GM12801 (cell line): ENCODE data around the gene UAP1L1.

ENCODE experiments used
- CTCF ChIP-seq: IDR thresholded peaks from one replicate; pipeline ENCODE4 v1.5.1; 2011; ENCODE audit warnings: control low read depth; ENCODE audit not compliant: insufficient read length; ENCODE audit errors: extremely low read depth

UAP1L1 gene

GRCh38 chr9:137038916-137039315 lies 38.4 kb upstream of the UAP1L1 start:
- TF ChIP-seq CTCF = no peak

- TF ChIP-seq CTCF = no peak
These were observed 37.5 kb upstream of the UAP1L1 start for GRCh38 chr9:137039611-137040366.

- no peak for TF ChIP-seq CTCF
These were observed 36.7 kb upstream of the UAP1L1 start for GRCh38 chr9:137040568-137040967.

- no peak for TF ChIP-seq CTCF
These were observed 36.2 kb upstream of the UAP1L1 start for GRCh38 chr9:137041124-137041523.

- no peak for TF ChIP-seq CTCF
These were observed 34.3 kb upstream of the UAP1L1 start for GRCh38 chr9:137042751-137043727.

GRCh38 chr9:137044037-137044436 lies 33.3 kb upstream of the UAP1L1 start:
- TF ChIP-seq CTCF = no peak

- no peak for TF ChIP-seq CTCF
These were observed 32.7 kb upstream of the UAP1L1 start for GRCh38 chr9:137044502-137045177.
